Body of pancreas (tissue), 4 donors: ENCODE data around the gene POLR2J2.
"Not testable (repeated sequence)": the region's sequence is repeated elsewhere in the genome, so short reads cannot be mapped to it uniquely, and the experiment has no call there.

Source experiments
- POLR2A ChIP-seq, 3 donors: fragments of 450-650 bp; IDR thresholded peaks; one replicate each; pipeline ENCODE4 v1.6.1; 2016; ENCODE audit warnings: antibody characterized with exemption in 3 of 3, mild to moderate bottlenecking in 2 of 3
- TF ChIP-seq, protein P1 (sequence below), 7 experiments: fragments of 450-650 bp in 4 of 7; fragments of 200-600 bp in 3 of 7; sonication (generic) in 3 of 7; IDR thresholded peaks; one replicate each; pipeline ENCODE4 v1.5.1; 2016 to 2019; ENCODE audit warnings: antibody characterized with exemption in 7 of 7

DNA sequence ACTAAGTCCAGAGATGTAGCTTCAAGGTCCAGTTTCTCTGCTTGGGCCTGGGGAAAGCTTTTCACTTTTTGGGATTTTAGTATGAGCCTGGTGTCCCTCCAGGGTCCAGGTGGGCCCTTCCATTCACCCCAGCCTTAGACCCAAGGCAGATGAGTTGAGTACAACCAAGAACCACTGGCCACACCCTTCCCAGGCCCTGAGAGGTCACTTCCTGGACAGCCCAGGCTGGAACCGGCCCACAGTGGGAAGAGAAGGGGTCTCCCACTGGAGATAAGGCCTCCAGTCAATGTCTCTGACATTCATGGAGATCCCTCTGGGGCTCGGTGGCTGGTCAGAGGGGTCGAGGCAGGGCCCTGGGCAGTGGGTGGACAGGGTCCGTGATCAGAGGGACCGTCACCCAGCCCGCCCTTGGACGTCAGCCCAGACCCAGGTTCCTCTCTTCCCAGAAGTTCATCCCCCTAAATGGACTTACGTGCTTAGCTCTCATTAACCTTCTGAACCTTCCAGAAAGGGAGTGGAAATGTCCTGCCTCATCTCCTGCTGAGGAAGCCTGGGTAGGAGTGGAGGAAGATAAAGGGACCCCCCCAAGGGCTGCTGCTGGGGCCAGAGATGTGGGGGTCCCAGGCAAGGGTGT is 44.1 kb downstream of the POLR2J2 start:
- TF ChIP-seq, protein P1, sequence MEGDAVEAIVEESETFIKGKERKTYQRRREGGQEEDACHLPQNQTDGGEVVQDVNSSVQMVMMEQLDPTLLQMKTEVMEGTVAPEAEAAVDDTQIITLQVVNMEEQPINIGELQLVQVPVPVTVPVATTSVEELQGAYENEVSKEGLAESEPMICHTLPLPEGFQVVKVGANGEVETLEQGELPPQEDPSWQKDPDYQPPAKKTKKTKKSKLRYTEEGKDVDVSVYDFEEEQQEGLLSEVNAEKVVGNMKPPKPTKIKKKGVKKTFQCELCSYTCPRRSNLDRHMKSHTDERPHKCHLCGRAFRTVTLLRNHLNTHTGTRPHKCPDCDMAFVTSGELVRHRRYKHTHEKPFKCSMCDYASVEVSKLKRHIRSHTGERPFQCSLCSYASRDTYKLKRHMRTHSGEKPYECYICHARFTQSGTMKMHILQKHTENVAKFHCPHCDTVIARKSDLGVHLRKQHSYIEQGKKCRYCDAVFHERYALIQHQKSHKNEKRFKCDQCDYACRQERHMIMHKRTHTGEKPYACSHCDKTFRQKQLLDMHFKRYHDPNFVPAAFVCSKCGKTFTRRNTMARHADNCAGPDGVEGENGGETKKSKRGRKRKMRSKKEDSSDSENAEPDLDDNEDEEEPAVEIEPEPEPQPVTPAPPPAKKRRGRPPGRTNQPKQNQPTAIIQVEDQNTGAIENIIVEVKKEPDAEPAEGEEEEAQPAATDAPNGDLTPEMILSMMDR (IDR thresholded peaks at IDR 0.05) = not testable (repeated sequence)
- TF ChIP-seq POLR2A (IDR thresholded peaks at IDR 0.05) = not testable (repeated sequence)
